HK-2 (cell line): ENCODE data around the gene PTCRA.
"Not testable (repeated sequence)": the region's sequence is repeated elsewhere in the genome, so short reads cannot be mapped to it uniquely, and the experiment has no call there.

Source experiments
- DNase-seq: peaks from one replicate; pipeline ENCODE4 v3.0.0-alpha.2; 2018; ENCODE audit not compliant: unreplicated experiment

The PTCRA gene

GRCh38 chr6:42940493-42941045 is 24.7 kb downstream of the PTCRA start:
- no peak for DNase-seq

- DNase-seq = not testable (repeated sequence)
Measured at GRCh38 chr6:42941356-42941755, 25.5 kb downstream of the PTCRA start.

- DNase-seq = no peak
Measured at GRCh38 chr6:42942444-42942843, 26.6 kb downstream of the PTCRA start.

GRCh38 chr6:42947950-42948349 is 32.1 kb downstream of the PTCRA start:
- no peak for DNase-seq

- no peak for DNase-seq
Measured at GRCh38 chr6:42952389-42952788, 36.5 kb downstream of the PTCRA start.

- not testable (repeated sequence) for DNase-seq
Measured at GRCh38 chr6:42954405-42954804, 38.6 kb downstream of the PTCRA start.

- DNase-seq = no peak
Measured at GRCh38 chr6:42958125-42958524, 42.3 kb downstream of the PTCRA start.

GRCh38 chr6:42959917-42960242 is 44.0 kb downstream of the PTCRA start:
- DNase-seq = no peak

GRCh38 chr6:42960243-42961019 is 44.6 kb downstream of the PTCRA start, which contains the start of gene GNMT:
TSS of gene GNMT (plus strand) at chr6:42960754. CDS start at chr6:42960768, 14 bp downstream.
- peak; percentile 47 for DNase-seq

- no peak for DNase-seq
Measured at GRCh38 chr6:42961020-42961470, 45.2 kb downstream of the PTCRA start.

- no peak for DNase-seq
Measured at GRCh38 chr6:42962096-42962495, 46.2 kb downstream of the PTCRA start.

- DNase-seq = no peak
Measured at GRCh38 chr6:42962502-42963178, 46.8 kb downstream of the PTCRA start.

- DNase-seq = no peak
Measured at GRCh38 chr6:42963179-42963854, 47.5 kb downstream of the PTCRA start.

GRCh38 chr6:42963855-42964605 is 48.2 kb downstream of the PTCRA start:
- DNase-seq = peak; percentile 35

GRCh38 chr6:42966571-42966970 is 50.7 kb downstream of the PTCRA start:
- DNase-seq = no peak

GRCh38 chr6:42967228-42967627 is 51.4 kb downstream of the PTCRA start:
- no peak for DNase-seq

GRCh38 chr6:42968126-42968701 is 52.4 kb downstream of the PTCRA start:
- no peak for DNase-seq

GRCh38 chr6:42968783-42969182 is 52.9 kb downstream of the PTCRA start:
- DNase-seq = no peak

- no peak for DNase-seq
Measured at GRCh38 chr6:42969431-42969830, 53.6 kb downstream of the PTCRA start.

GRCh38 chr6:42969934-42970333 is 54.1 kb downstream of the PTCRA start:
- no peak for DNase-seq
